MM.1S (cell line): ENCODE data around the gene CKAP5.

Experiments used
- DNase-seq: peaks from one replicate; pipeline ENCODE4 v3.0.0-alpha.2; 2015
- H2AFZ ChIP-seq: fragments of 300-600 bp; sonication (generic); 2 replicates; pipeline ENCODE4 v1.6.0; 2016; ENCODE audit warnings: antibody characterized with exemption, low read length
- H3F3A ChIP-seq: fragments of 300-600 bp; sonication (generic); 2 replicates; pipeline ENCODE4 v1.6.1; 2016; ENCODE audit warnings: mild to moderate bottlenecking, antibody characterized with exemption, low read length, moderate library complexity, mixed read lengths; ENCODE audit not compliant: insufficient read depth
- H3K27ac ChIP-seq: fragments of 300-600 bp; sonication (generic); 2 replicates; pipeline ENCODE4 v1.5.1; 2016; ENCODE audit warnings: mild to moderate bottlenecking, low read length
- H3K27me3 ChIP-seq: fragments of 300-600 bp; sonication (generic); replicated peaks from 2 replicates; pipeline ENCODE4 v1.6.0; 2016; ENCODE audit warnings: low read length; ENCODE audit not compliant: insufficient read depth
- H3K36me3 ChIP-seq: fragments of 300-600 bp; sonication (generic); replicated peaks from 2 replicates; pipeline ENCODE4 v1.6.1; 2016; ENCODE audit warnings: mild to moderate bottlenecking, low read length, mixed read lengths; ENCODE audit not compliant: insufficient read depth
- H3K4me1 ChIP-seq: fragments of 300-600 bp; sonication (generic); 2 replicates; pipeline ENCODE4 v1.6.1; 2016; ENCODE audit warnings: low read length, mixed read lengths
- H3K4me2 ChIP-seq: fragments of 300-600 bp; sonication (generic); 2 replicates; pipeline ENCODE4 v1.6.0; 2016; ENCODE audit warnings: low read depth, low read length
- H3K4me3 ChIP-seq: fragments of 300-600 bp; sonication (generic); 2 replicates; pipeline ENCODE4 v1.5.1; 2016; ENCODE audit warnings: low read length, mixed read lengths
- H3K79me2 ChIP-seq: fragments of 300-600 bp; sonication (generic); 2 replicates; pipeline ENCODE4 v1.6.1; 2016; ENCODE audit warnings: mixed run types, low read length, mixed read lengths
- H3K9ac ChIP-seq: fragments of 300-600 bp; sonication (generic); 2 replicates; pipeline ENCODE4 v1.6.1; 2016; ENCODE audit warnings: low read length, mixed read lengths
- H3K9me2 ChIP-seq: fragments of 300-600 bp; sonication (generic); replicated peaks from 2 replicates; pipeline ENCODE4 v1.6.1; 2016; ENCODE audit warnings: mild to moderate bottlenecking, low read length, mixed read lengths; ENCODE audit not compliant: insufficient read depth
- H3K9me3 ChIP-seq: fragments of 300-600 bp; sonication (generic); replicated peaks from 2 replicates; pipeline ENCODE4 v1.6.1; 2016; ENCODE audit warnings: mild to moderate bottlenecking, low read length, mixed read lengths; ENCODE audit not compliant: insufficient read depth
- H4K20me1 ChIP-seq: fragments of 300-600 bp; sonication (generic); 2 replicates; pipeline ENCODE4 v1.6.1; 2016; ENCODE audit warnings: mild to moderate bottlenecking, low read length, moderate library complexity, mixed read lengths; ENCODE audit not compliant: insufficient read depth
- CTCF ChIP-seq: fragments of 300-600 bp; sonication (generic); IDR thresholded peaks from 2 replicates; pipeline ENCODE4 v1.5.1; 2016; ENCODE audit warnings: antibody characterized with exemption, low read length, mixed read lengths
- EZH2 ChIP-seq: fragments of 300-600 bp; sonication (generic); optimal IDR thresholded peaks from 2 replicates; pipeline ENCODE3; 2017; ENCODE audit warnings: low read depth, mild to moderate bottlenecking, antibody characterized with exemption, low read length, mixed read lengths
- EZH2phosphoT487 ChIP-seq: fragments of 300-600 bp; sonication (generic); IDR thresholded peaks from 2 replicates; pipeline ENCODE4 v1.6.1; 2018; ENCODE audit warnings: antibody characterized with exemption, low read length

Gene CKAP5

GRCh38 chr11:46886211-46886610, 40.1 kb upstream of the CKAP5 start:
- no peak for TF ChIP-seq EZH2
- TF ChIP-seq EZH2phosphoT487, result no peak
- no peak for TF ChIP-seq CTCF
- no peak overlapping the region for H2AFZ ChIP-seq

GRCh38 chr11:46879056-46879585, 33.0 kb upstream of the CKAP5 start:
- H3K4me3 ChIP-seq, result no peak overlapping the region
- H3K27me3 ChIP-seq, result no peaks in the 10 kb centered on the region
- no peak overlapping the region for H2AFZ ChIP-seq
- no peak overlapping the region for H3K9ac ChIP-seq
- no peaks in the 10 kb centered on the region for H3F3A ChIP-seq
- H3K79me2 ChIP-seq, result no peaks in the 10 kb centered on the region
- H3K4me1 ChIP-seq, result no peaks in the 10 kb centered on the region
- no peaks in the 10 kb centered on the region for H3K9me3 ChIP-seq
- no peaks in the 10 kb centered on the region for H4K20me1 ChIP-seq
- no peak overlapping the region for H3K27ac ChIP-seq
- no peak overlapping the region for H3K4me2 ChIP-seq
- no peaks in the 10 kb centered on the region for H3K36me3 ChIP-seq
- TF ChIP-seq EZH2phosphoT487 (no peak), CTCF (no peak), EZH2 (no peak)
- no peaks in the 10 kb centered on the region for H3K9me2 ChIP-seq
- DNase-seq, result no peak

More at GRCh38 chr11:46886211-46886610, 40.1 kb upstream of the CKAP5 start:
- DNase-seq, result no peak
- no peak overlapping the region for H3K9ac ChIP-seq
- H3K4me2 ChIP-seq, result no peak overlapping the region
- no peaks in the 10 kb centered on the region for H3K4me1 ChIP-seq
- H4K20me1 ChIP-seq, result no peaks in the 10 kb centered on the region
- H3K27ac ChIP-seq, result no peak overlapping the region
- no peak overlapping the region for H3K4me3 ChIP-seq
- H3F3A ChIP-seq, result no peaks in the 10 kb centered on the region
- H3K36me3 ChIP-seq, result no peaks in the 10 kb centered on the region
- H3K27me3 ChIP-seq, result no peaks in the 10 kb centered on the region
- no peaks in the 10 kb centered on the region for H3K9me2 ChIP-seq
- no peaks in the 10 kb centered on the region for H3K79me2 ChIP-seq
- H3K9me3 ChIP-seq, result no peaks in the 10 kb centered on the region

- H3K27me3 ChIP-seq, result no peaks in the 10 kb centered on the region
- no peaks in the 10 kb centered on the region for H3K4me1 ChIP-seq
- H2AFZ ChIP-seq, result no peak overlapping the region
- H3K9ac ChIP-seq, result no peak overlapping the region
- H3K79me2 ChIP-seq, result no peaks in the 10 kb centered on the region
- TF ChIP-seq EZH2, result no peak
- no peaks in the 10 kb centered on the region for H3K36me3 ChIP-seq
- no peaks in the 10 kb centered on the region for H3K9me2 ChIP-seq
- H4K20me1 ChIP-seq, result no peaks in the 10 kb centered on the region
- no peak overlapping the region for H3K27ac ChIP-seq
- H3F3A ChIP-seq, result no peaks in the 10 kb centered on the region
- H3K4me3 ChIP-seq, result no peak overlapping the region
- H3K4me2 ChIP-seq, result no peak overlapping the region
- no peaks in the 10 kb centered on the region for H3K9me3 ChIP-seq
- no peak for DNase-seq
These were observed 31.5 kb upstream of the CKAP5 start for GRCh38 chr11:46877580-46877979.

GRCh38 chr11:46876471-46876870, 30.4 kb upstream of the CKAP5 start:
- Histone ChIP-seq H3K9ac (no peak overlapping the region), H3K4me1 (no peaks in the 10 kb centered on the region), H3K9me2 (no peaks in the 10 kb centered on the region), H3K79me2 (no peaks in the 10 kb centered on the region), H3K9me3 (no peaks in the 10 kb centered on the region), H3K27me3 (no peaks in the 10 kb centered on the region), H3F3A (no peaks in the 10 kb centered on the region), H3K4me3 (no peak overlapping the region), H3K36me3 (no peaks in the 10 kb centered on the region), H3K27ac (no peak overlapping the region), H2AFZ (no peak overlapping the region), H3K4me2 (no peak overlapping the region), H4K20me1 (no peaks in the 10 kb centered on the region)
- no peak for DNase-seq
- TF ChIP-seq EZH2phosphoT487, result no peak
- no peak for TF ChIP-seq CTCF
- no peak for TF ChIP-seq EZH2
